Gastroesophageal sphincter (tissue), 3 donors: ENCODE results near the gene RFX8.

Source experiments
- EP300 ChIP-seq: sonication (generic); formaldehyde crosslinking; IDR thresholded peaks from one replicate; pipeline ENCODE4 v1.6.1; 2017; ENCODE audit warnings: antibody characterized with exemption, mild to moderate bottlenecking
- POLR2A ChIP-seq, 2 donors: fragments of 450-650 bp; IDR thresholded peaks; one replicate each; pipeline ENCODE4 v1.6.1; 2017; ENCODE audit warnings: antibody characterized with exemption in 2 of 2, mild to moderate bottlenecking in 2 of 2, moderate library complexity in 1 of 2
- POLR2AphosphoS5 ChIP-seq: sonication (generic); formaldehyde crosslinking; IDR thresholded peaks from one replicate; pipeline ENCODE4 v1.6.1; 2017; ENCODE audit warnings: antibody characterized with exemption
- TF ChIP-seq, protein P1 (sequence below), 4 experiments: fragments of 200-600 bp in 2 of 4; fragments of 450-650 bp in 2 of 4; sonication (generic) in 1 of 4; IDR thresholded peaks; one replicate each; pipeline ENCODE4 v1.5.1; 2017 to 2019; ENCODE audit warnings: antibody characterized with exemption in 4 of 4, mild to moderate bottlenecking in 2 of 4, moderate library complexity in 2 of 4

DNA sequence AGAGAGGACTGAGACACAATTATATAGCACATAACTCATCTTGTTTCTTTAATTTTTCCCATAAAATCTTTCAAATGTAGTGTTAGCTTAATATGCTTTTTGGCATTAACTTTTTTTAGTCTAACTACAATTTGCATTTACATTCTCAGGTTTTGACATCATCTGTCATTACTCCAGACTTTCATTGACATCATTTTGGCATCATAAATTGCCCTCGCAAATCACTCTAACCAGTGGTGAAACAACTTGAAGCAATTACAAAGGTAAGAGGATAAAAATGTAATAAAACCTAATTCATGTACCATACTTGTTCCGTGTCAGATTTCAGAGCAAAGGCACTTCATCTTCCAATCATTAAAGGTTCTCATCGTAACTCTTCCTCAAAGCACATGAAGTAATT, 41.4 kb downstream of the RFX8 start:
- TF ChIP-seq, protein P1, sequence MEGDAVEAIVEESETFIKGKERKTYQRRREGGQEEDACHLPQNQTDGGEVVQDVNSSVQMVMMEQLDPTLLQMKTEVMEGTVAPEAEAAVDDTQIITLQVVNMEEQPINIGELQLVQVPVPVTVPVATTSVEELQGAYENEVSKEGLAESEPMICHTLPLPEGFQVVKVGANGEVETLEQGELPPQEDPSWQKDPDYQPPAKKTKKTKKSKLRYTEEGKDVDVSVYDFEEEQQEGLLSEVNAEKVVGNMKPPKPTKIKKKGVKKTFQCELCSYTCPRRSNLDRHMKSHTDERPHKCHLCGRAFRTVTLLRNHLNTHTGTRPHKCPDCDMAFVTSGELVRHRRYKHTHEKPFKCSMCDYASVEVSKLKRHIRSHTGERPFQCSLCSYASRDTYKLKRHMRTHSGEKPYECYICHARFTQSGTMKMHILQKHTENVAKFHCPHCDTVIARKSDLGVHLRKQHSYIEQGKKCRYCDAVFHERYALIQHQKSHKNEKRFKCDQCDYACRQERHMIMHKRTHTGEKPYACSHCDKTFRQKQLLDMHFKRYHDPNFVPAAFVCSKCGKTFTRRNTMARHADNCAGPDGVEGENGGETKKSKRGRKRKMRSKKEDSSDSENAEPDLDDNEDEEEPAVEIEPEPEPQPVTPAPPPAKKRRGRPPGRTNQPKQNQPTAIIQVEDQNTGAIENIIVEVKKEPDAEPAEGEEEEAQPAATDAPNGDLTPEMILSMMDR (IDR thresholded peaks at IDR 0.05) = no peak
- TF ChIP-seq POLR2AphosphoS5 = no peak
- no peak for TF ChIP-seq POLR2A (IDR thresholded peaks at IDR 0.05)
- TF ChIP-seq EP300 = no peak
